22Rv1 (cell line): ENCODE measurements around the gene RNF187.

Source experiments
- H3K27ac ChIP-seq: fragments of 450-650 bp; 2 replicates; pipeline ENCODE4 v1.5.1; 2017
- ZFX ChIP-seq: fragments of 450-650 bp; IDR thresholded peaks from 2 replicates; pipeline ENCODE4 v1.6.1; 2017; ENCODE audit warnings: antibody characterized with exemption, borderline replicate concordance
- TF ChIP-seq, protein P1 (sequence below): fragments of 450-650 bp; IDR thresholded peaks from 2 replicates; pipeline ENCODE4 v1.5.1; 2017; ENCODE audit warnings: mild to moderate bottlenecking

RNF187 gene

DNA sequence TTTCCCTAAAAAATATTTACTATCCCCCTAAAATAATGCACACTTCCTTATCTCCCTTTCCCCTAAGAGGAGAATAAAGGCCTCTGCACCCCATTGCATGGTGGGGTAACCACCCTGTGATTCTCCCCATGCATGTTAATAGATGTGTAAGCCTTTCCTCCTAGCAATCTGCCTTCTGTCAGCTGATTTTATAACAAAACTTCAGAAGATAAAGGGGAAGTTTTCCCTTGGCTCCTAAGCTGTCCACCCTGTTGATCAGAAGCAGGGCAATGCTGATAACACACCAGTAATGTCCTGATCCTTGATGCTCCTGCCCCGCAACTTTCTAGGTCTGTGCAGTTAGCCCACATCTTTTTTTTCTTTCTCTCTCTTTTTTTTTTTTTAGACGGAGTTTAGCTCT, 11.4 kb upstream of the RNF187 start:
- H3K27ac ChIP-seq, result no peak overlapping the region
- TF ChIP-seq, protein P1, sequence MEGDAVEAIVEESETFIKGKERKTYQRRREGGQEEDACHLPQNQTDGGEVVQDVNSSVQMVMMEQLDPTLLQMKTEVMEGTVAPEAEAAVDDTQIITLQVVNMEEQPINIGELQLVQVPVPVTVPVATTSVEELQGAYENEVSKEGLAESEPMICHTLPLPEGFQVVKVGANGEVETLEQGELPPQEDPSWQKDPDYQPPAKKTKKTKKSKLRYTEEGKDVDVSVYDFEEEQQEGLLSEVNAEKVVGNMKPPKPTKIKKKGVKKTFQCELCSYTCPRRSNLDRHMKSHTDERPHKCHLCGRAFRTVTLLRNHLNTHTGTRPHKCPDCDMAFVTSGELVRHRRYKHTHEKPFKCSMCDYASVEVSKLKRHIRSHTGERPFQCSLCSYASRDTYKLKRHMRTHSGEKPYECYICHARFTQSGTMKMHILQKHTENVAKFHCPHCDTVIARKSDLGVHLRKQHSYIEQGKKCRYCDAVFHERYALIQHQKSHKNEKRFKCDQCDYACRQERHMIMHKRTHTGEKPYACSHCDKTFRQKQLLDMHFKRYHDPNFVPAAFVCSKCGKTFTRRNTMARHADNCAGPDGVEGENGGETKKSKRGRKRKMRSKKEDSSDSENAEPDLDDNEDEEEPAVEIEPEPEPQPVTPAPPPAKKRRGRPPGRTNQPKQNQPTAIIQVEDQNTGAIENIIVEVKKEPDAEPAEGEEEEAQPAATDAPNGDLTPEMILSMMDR, result no peak
- no peak for TF ChIP-seq ZFX

DNA sequence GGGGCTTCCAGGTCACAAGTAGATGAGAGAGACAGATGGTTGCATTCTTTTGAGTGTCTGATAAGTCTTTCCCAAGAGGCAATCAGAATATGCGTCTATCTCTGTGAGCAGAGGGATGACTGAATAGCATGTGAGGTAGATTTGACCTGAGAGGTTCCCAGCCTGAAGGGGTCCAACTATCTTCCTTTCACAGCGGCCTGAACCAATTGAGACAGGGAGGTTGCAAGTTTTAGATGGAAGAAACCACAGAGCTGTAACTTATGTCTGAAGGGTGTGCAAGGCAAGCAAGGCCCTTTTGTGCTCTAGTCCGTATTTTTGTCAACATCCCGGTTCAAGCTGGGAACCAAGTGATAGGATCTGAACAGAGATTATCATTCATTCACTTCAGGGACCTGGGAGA, 9.9 kb upstream of the RNF187 start:
- no peak for TF ChIP-seq ZFX
- TF ChIP-seq, protein P1, result no peak
- no peak overlapping the region for H3K27ac ChIP-seq

DNA sequence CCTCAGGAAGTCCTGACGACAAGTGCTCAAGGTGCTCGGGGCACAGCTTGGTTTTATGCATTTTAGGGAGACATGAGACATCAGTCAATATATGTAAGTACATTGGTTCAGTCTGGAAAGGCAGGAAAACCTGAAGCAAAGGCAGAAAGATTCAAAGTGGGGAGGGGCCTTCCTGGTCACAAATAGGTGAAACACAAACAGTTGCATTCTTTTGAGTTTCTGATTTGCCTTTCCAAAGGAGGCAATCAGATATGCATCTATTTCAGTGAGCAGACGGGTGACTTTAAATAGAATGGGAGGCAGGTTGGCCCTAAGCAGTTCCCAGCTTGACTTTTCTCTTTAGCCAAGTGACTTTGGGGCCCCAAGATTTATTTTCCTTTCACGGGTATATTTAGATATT, 8.9 kb upstream of the RNF187 start:
- H3K27ac ChIP-seq, result no peak overlapping the region
- no peak for TF ChIP-seq ZFX
- TF ChIP-seq, protein P1, result no peak

DNA sequence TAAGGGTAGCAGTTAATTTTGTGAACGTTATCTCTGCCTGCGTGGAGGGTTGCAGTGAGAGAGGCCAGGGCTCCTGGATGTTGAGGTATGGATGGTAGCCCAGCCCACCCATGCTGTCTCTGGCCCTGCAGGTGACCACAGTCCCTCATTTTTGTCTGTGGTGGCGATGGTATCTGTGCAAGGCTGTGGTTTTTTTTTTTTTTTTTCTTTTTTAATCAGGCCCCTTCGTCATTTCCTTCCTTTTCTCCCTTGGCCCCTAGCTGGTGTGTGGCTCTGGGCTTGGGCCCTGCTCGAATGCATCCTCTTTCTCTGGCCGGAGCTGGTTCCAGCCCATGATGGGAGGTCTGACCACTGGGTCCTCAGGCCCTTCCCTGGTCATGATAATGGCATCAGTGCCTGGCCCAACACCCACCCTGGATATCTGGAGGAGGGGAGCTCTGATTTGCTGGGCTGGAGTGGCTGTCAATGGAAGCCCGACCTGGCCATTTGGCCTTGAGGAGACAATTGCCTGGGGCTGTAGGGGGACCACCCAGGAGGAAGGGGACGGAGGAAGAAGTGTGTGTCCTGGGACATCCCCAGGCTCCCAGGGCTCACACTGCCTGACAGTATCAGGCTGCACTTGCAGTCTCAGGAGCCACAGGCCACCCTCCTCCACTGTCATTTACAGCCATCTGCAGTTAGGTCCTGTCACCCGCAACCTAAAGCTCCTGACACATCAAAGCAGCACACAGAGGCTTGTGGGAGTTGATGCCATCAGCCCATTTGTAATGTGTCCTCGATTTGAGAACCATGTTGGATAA, 8.1 kb upstream of the RNF187 start:
- TF ChIP-seq ZFX, result no peak
- TF ChIP-seq, protein P1, result no peak
- no peak overlapping the region for H3K27ac ChIP-seq

DNA sequence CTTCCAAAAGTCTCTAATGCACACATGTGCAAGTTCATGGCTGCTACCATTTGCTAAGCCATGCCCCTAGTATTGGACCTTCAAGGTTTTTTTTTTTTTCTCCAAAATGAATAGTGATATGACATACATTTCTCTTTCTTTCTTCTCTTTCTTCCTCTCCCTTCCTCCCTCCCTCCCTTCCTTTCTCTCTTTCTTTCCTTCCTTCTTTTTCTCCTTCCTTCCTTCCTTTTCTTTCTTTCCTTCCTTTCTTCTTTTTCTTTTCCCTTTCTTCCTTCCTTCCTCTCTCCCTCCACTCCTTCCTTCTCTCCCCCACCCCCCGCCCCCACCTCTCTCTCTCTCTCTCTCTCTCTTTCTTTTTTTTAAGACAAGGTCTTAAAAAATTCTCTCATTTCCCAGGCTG, 3.4 kb upstream of the RNF187 start:
- no peak for TF ChIP-seq ZFX
- TF ChIP-seq, protein P1, result no peak
- H3K27ac ChIP-seq, result no peak overlapping the region

DNA sequence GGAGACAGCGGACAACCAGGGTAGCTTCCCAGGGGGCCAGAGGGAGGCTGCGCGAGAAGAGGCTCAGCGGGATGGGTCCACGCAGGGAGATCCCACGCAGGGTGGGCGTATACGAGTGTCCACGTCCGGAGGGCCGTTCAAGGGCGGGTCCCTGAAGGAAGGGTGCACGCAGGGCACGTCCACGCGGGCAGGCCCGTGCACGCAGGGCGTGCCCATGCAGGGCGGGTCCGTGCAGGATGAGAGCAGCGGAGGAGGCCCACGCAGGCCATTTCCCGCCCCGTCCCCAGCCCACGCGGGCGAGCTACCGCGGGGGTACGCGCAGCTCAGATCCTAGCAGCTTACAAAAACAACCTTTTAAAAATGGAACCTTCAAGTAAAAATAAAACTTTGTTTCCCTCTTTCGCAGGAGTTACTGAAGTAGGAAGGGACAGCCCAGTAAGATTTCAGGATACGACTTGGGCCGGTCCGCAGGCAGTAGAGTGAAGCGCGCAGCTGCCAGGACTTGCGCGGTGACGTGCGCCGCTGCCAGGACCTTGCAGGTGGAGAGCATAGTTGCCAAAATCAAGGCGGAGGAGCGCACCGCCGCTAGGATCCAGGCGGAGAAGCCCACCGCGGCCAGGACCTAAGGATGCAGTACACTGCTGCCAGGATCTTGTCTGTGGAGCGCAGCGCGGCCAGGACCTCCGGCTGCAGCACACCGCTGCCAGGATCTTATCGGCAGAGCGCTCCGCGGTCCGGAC, 416 bp upstream of the RNF187 start:
- peak overlapping the region; percentile 97 for H3K27ac ChIP-seq
- TF ChIP-seq, protein P1, result no peak
- no peak for TF ChIP-seq ZFX
